Measurements from ENCODE around the gene PRSS36.
"Not testable (repeated sequence)": the region's sequence is repeated elsewhere in the genome, so short reads cannot be mapped to it uniquely, and the experiment has no call there.

The PRSS36 gene

GRCh38 chr16:31142109-31143010 lies 7.5 kb downstream of the PRSS36 start:
- Histone ChIP-seq H3K27me3 (ENCODE audit: insufficient read depth, low read length, poor library complexity) (no peaks in the 10 kb centered on the region), H3K9ac (ENCODE audit: low read depth, low read length) (peak overlapping the region; percentile 85), H3K4me1 (ENCODE audit: insufficient read depth, low read length) (peaks cover 18% of the 10 kb centered on the region), H3K27ac (ENCODE audit: low read length) (peak overlapping the region; percentile 82), H3K36me3 (ENCODE audit: insufficient read depth, low read length) (no peaks in the 10 kb centered on the region), H4K20me1 (ENCODE audit: insufficient read depth, low read length) (no peaks in the 10 kb centered on the region), H2AFZ (ENCODE audit: low read depth, low read length) (peak overlapping the region; percentile 97), H3K79me2 (ENCODE audit: insufficient read depth, low read length) (no peaks in the 10 kb centered on the region), H3K4me2 (ENCODE audit: insufficient read depth, low read length) (peak overlapping the region; percentile 90), H3K4me3 (ENCODE audit: low read depth in 1 of 2, low read length in 2 of 2) (peak overlapping the region in 1 of 2 experiments; percentile 58; a peak in 2 of 4 replicates), H3K9me3 (ENCODE audit: insufficient read depth, low read length, severe bottlenecking) (no peaks in the 10 kb centered on the region)
- no peak for TF ChIP-seq EZH2 (IDR thresholded peaks at IDR 0.05; ENCODE audit: borderline replicate concordance, low read depth, low read length, severe bottlenecking)
- TF ChIP-seq, protein P1, sequence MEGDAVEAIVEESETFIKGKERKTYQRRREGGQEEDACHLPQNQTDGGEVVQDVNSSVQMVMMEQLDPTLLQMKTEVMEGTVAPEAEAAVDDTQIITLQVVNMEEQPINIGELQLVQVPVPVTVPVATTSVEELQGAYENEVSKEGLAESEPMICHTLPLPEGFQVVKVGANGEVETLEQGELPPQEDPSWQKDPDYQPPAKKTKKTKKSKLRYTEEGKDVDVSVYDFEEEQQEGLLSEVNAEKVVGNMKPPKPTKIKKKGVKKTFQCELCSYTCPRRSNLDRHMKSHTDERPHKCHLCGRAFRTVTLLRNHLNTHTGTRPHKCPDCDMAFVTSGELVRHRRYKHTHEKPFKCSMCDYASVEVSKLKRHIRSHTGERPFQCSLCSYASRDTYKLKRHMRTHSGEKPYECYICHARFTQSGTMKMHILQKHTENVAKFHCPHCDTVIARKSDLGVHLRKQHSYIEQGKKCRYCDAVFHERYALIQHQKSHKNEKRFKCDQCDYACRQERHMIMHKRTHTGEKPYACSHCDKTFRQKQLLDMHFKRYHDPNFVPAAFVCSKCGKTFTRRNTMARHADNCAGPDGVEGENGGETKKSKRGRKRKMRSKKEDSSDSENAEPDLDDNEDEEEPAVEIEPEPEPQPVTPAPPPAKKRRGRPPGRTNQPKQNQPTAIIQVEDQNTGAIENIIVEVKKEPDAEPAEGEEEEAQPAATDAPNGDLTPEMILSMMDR (IDR thresholded peaks at IDR 0.05; ENCODE audit: borderline replicate concordance, extremely low read depth, low read length, poor library complexity, severe bottlenecking): peak; percentile 97
- ATAC-seq (ENCODE audit: insufficient read depth, low read depth) (peak; percentile 85), DNase-seq (peak; percentile 100)

DNA sequence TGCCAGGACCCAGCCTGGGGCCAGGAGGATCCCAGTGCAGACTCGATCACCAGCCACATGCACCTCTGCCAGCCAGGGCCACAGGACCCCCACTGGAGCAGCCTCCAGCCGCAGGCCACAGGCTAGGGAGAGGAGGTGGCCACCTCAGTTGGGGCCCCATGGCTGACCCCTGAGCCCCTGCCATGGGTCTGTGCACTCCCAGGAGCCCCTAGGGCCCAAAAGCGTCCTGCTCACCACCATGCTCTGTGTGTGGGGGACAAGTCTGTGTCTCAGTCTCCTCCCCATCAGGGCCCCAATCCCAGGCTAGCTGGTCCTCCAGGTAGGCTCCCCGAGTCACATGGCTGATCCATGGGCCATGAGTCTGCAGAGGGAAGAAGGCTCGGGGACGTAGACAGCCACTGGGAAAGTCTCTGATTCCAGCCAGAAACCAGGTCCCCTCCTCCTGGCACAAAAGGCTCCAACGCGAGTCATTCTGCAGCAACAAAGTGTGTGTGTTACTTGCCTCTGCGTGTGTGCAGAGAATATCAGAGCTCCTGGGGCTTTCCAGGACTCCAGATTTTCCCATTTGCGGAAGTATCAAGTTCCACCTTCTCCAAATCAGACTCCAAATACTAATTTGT lies 8.3 kb downstream of the PRSS36 start:
- TF ChIP-seq EZH2 (IDR thresholded peaks at IDR 0.05; ENCODE audit: borderline replicate concordance, low read depth, low read length, severe bottlenecking): no peak
- TF ChIP-seq, protein P1 (IDR thresholded peaks at IDR 0.05; ENCODE audit: borderline replicate concordance, extremely low read depth, low read length, poor library complexity, severe bottlenecking): no peak
- Histone ChIP-seq H3K9ac (ENCODE audit: low read depth, low read length) (peak overlapping the region; percentile 49), H3K4me3 (ENCODE audit: low read depth in 1 of 2, low read length in 2 of 2) (peak overlapping the region in 1 of 2 experiments; percentile 47; a peak in 2 of 4 replicates), H3K79me2 (ENCODE audit: insufficient read depth, low read length) (no peaks in the 10 kb centered on the region), H3K9me3 (ENCODE audit: insufficient read depth, low read length, severe bottlenecking) (no peaks in the 10 kb centered on the region), H3K27ac (ENCODE audit: low read length) (peak overlapping the region; percentile 63), H3K27me3 (ENCODE audit: insufficient read depth, low read length, poor library complexity) (no peaks in the 10 kb centered on the region), H3K4me1 (ENCODE audit: insufficient read depth, low read length) (peaks cover 18% of the 10 kb centered on the region), H3K4me2 (ENCODE audit: insufficient read depth, low read length) (peak overlapping the region; percentile 65), H2AFZ (ENCODE audit: low read depth, low read length) (peak overlapping the region; percentile 74), H4K20me1 (ENCODE audit: insufficient read depth, low read length) (no peaks in the 10 kb centered on the region), H3K36me3 (ENCODE audit: insufficient read depth, low read length) (no peaks in the 10 kb centered on the region)
- DNase-seq: no peak
- ATAC-seq (ENCODE audit: insufficient read depth, low read depth): peak; percentile 2; the same call in 2 of the 3 replicates

GRCh38 chr16:31141071-31141469 lies 8.8 kb downstream of the PRSS36 start:
- not testable (repeated sequence) for H4K20me1 ChIP-seq (ENCODE audit: insufficient read depth, low read length); H3K9me3 ChIP-seq (ENCODE audit: insufficient read depth, low read length, severe bottlenecking); H3K79me2 ChIP-seq (ENCODE audit: insufficient read depth, low read length); ATAC-seq (ENCODE audit: insufficient read depth, low read depth); H3K36me3 ChIP-seq (ENCODE audit: insufficient read depth, low read length); H3K27me3 ChIP-seq (ENCODE audit: insufficient read depth, low read length, poor library complexity); DNase-seq
- Histone ChIP-seq H3K9ac (ENCODE audit: low read depth, low read length) (peak overlapping the region; percentile 49), H3K4me3 (ENCODE audit: low read depth in 1 of 2, low read length in 2 of 2) (peak overlapping the region in 1 of 2 experiments; percentile 47; a peak in 2 of 4 replicates), H3K4me2 (ENCODE audit: insufficient read depth, low read length) (peak overlapping the region; percentile 65), H2AFZ (ENCODE audit: low read depth, low read length) (peak overlapping the region; percentile 74), H3K4me1 (ENCODE audit: insufficient read depth, low read length) (peaks cover 18% of the 10 kb centered on the region), H3K27ac (ENCODE audit: low read length) (peak overlapping the region; percentile 63)

Measured in DND-41 (cell line).